SU-DHL-6 (cell line): Measurements from ENCODE around the gene CHD2.

Experiments
- CTCF ChIP-seq: fragments of 200-600 bp; sonication (generic); IDR thresholded peaks from one replicate; pipeline ENCODE4 v1.5.1; 2017; ENCODE audit warnings: antibody characterized with exemption, mild to moderate bottlenecking, low read length, moderate library complexity; ENCODE audit not compliant: insufficient read depth, poor library complexity, severe bottlenecking
- EZH2phosphoT487 ChIP-seq: fragments of 200-600 bp; sonication (generic), shearing (Covaris generic); conservative IDR thresholded peaks from 2 replicates; pipeline ENCODE4 v1.6.1; 2018; ENCODE audit warnings: mild to moderate bottlenecking, antibody characterized with exemption, low read length, moderate library complexity, mixed read lengths

GRCh38 chr15:92942706-92943105 is 42.6 kb downstream of the CHD2 start:
- TF ChIP-seq CTCF: no peak
- TF ChIP-seq EZH2phosphoT487: no peak
